AG09309 (cell line): ENCODE results near the gene GAL3ST2.
A peak's percentile ranks its signal among the peaks of the same experiment; 100 is the strongest.
"Not testable (repeated sequence)": the region's sequence is repeated elsewhere in the genome, so short reads cannot be mapped to it uniquely, and the experiment has no call there.

Experiments
- DNase-seq: peaks from one replicate; pipeline ENCODE4 v3.0.0-alpha.2; 2010; ENCODE audit warnings: low read depth
- H3K4me3 ChIP-seq: 2 replicates; pipeline ENCODE4 v1.5.1; 2011; ENCODE audit warnings: mild to moderate bottlenecking, low read depth, low read length, moderate library complexity; ENCODE audit not compliant: control insufficient read depth
- TF ChIP-seq, protein P1 (sequence below): IDR thresholded peaks from 2 replicates; pipeline ENCODE4 v1.5.1; 2011; ENCODE audit warnings: mild to moderate bottlenecking, low read depth, low read length, inconsistent platforms; ENCODE audit not compliant: insufficient read depth, control insufficient read depth; ENCODE audit errors: missing control alignments

GAL3ST2 gene

DNA sequence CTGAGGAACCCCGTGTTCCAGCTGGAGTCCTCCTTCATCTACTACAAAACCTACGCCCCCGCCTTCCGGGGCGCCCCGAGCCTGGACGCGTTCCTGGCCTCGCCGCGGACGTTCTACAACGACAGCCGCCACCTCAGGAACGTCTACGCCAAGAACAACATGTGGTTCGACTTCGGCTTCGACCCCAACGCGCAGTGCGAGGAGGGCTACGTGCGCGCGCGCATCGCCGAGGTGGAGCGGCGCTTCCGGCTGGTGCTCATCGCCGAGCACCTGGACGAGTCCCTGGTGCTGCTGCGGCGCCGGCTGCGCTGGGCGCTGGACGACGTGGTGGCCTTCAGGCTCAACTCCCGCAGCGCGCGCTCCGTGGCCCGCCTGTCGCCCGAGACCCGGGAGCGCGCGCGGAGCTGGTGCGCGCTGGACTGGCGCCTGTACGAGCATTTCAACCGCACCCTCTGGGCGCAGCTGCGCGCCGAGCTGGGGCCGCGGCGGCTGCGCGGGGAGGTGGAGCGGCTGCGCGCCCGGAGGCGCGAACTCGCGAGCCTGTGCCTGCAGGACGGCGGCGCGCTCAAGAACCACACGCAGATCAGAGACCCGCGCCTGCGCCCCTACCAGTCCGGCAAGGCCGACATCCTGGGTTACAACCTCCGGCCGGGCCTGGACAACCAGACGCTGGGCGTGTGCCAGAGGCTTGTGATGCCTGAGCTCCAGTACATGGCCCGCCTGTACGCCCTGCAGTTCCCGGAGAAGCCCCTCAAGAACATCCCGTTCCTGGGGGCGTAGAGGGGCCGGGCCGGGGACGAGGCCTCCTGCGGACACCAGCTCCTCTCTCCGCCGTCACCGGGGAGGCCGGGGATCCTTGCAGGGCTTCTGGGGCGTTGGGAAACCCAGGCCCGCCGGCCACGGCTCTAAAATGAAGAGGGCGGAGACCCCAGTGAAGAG, 27.0 kb downstream of the GAL3ST2 start:
- no peak for DNase-seq
- TF ChIP-seq, protein P1, sequence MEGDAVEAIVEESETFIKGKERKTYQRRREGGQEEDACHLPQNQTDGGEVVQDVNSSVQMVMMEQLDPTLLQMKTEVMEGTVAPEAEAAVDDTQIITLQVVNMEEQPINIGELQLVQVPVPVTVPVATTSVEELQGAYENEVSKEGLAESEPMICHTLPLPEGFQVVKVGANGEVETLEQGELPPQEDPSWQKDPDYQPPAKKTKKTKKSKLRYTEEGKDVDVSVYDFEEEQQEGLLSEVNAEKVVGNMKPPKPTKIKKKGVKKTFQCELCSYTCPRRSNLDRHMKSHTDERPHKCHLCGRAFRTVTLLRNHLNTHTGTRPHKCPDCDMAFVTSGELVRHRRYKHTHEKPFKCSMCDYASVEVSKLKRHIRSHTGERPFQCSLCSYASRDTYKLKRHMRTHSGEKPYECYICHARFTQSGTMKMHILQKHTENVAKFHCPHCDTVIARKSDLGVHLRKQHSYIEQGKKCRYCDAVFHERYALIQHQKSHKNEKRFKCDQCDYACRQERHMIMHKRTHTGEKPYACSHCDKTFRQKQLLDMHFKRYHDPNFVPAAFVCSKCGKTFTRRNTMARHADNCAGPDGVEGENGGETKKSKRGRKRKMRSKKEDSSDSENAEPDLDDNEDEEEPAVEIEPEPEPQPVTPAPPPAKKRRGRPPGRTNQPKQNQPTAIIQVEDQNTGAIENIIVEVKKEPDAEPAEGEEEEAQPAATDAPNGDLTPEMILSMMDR, result no peak
- H3K4me3 ChIP-seq, result peak overlapping the region; percentile 40

DNA sequence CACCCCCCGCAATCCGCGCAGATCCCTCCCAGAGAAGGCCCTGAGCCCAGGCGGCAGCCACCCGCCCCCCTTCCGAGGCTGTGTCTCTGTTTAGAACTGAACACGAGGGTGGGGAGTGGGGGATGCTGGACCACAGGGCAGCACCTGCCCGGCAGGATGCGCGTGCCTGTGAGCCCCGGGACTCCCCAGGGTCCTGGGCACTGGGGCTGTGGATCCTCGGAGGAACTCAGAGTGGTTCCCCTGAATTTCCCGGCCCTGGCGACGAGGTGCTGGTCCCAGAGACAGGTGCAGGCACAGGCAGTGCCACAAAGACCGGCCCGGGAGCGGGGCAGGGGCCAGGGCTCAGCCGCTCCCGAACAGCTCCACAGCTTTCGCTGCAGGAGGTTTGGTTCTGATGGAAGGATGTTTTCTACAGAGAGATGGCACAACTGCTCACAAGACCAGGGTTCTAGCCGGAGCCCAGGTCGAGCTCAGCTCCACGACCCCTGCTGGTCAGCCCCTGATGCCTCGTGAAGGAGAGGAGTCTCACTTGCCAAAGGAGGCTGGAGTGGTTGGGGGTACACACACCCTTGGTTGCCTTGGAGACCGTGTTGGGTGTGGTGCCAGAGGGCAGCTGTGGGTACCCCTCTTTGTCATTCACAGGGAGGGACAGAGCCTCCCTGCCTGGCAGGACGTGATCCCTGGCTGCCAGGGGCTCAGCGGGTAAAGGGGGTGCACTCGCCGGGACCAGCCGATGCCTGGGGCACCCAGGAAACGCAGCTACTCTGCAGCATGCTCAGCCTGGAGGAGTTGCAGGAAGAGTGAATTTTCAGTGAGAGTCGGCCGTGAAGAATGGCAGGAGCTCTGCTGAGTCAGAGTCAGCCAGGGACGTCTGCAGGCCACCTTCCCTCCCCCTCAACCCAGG, 28.0 kb downstream of the GAL3ST2 start:
- no peak for DNase-seq
- TF ChIP-seq, protein P1, result no peak
- no peak overlapping the region for H3K4me3 ChIP-seq

DNA sequence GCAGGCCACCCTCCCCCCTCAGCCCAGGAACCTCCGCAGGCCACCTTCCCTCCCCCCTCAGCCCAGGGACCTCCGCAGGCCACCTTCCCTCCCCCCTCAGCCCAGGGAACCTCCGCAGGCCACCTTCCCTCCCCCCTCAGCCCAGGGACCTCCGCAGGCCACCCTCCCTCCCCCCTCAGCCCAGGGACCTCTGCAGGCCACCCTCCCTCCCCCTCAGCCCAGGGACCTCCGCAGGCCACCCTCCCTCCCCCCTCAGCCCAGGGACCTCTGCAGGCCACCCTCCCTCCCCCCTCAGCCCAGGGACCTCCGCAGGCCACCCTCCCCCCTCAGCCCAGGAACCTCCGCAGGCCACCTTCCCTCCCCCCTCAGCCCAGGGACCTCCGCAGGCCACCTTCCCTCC, 29.6 kb downstream of the GAL3ST2 start:
- not testable (repeated sequence) for DNase-seq, H3K4me3 ChIP-seq

- TF ChIP-seq, protein P1, result no peak
- no peak overlapping the region for H3K4me3 ChIP-seq
- no peak for DNase-seq
Observed at GRCh38 chr2:241808051-241808720, 31.6 kb downstream of the GAL3ST2 start.

GRCh38 chr2:241808721-241809382, 32.2 kb downstream of the GAL3ST2 start, which contains the start of gene NEU4:
Gene NEU4, plus strand, starts transcription at chr2:241809193. Its CDS starts 5,292 bp downstream, at chr2:241814485.
- no peak within 1 kb of the TSS for H3K4me3 ChIP-seq
- TF ChIP-seq, protein P1, result no peak
- DNase-seq, result no peak

- no peak for DNase-seq
- no peak overlapping the region for H3K4me3 ChIP-seq
- TF ChIP-seq, protein P1, result no peak
Observed at GRCh38 chr2:241809383-241810306, 33.0 kb downstream of the GAL3ST2 start.
